Upper lobe of left lung (tissue), 6 donors: ENCODE data around the gene ANKRD63. TPM values are rescaled to one million over a fixed set of nuclear protein-coding genes. Genes with fewer than 3 reads are reported as not detected.

Experiments
- ATAC-seq, 2 donors: fragments of 200-7000 bp; cut with Tn5 transposase; one replicate each; pipeline ENCODE4 v1.9.1; 2022; ENCODE audit warnings: mild to moderate bottlenecking in 2 of 2, moderate library complexity in 2 of 2; ENCODE audit not compliant: low FRiP score in 2 of 2
- DNase-seq, 2 donors: peaks; one replicate each; pipeline ENCODE4 v3.0.0-alpha.2; 2019 to 2020
- H3K27ac ChIP-seq, 4 donors: fragments of 200-600 bp; sonication (generic); one replicate each; pipeline ENCODE4 v1.5.1; 2016 to 2019
- H3K27me3 ChIP-seq, 4 donors: fragments of 200-600 bp; sonication (generic); one replicate each; pipeline ENCODE4 v1.5.1; 2017 to 2019
- H3K36me3 ChIP-seq, 4 donors: fragments of 200-600 bp; sonication (generic); one replicate each; pipeline ENCODE4 v1.5.1; 2016 to 2019
- H3K4me1 ChIP-seq, 4 donors: fragments of 200-600 bp; sonication (generic); one replicate each; pipeline ENCODE4 v1.5.1; 2018 to 2019
- H3K4me3 ChIP-seq, 4 donors: fragments of 200-600 bp; sonication (generic); one replicate each; pipeline ENCODE4 v1.5.1; 2017 to 2019; ENCODE audit warnings: mild to moderate bottlenecking in 2 of 4, moderate library complexity in 1 of 4
- H3K9me3 ChIP-seq, 4 donors: fragments of 200-600 bp; sonication (generic); one replicate each; pipeline ENCODE4 v1.5.1; 2018 to 2019
- EP300 ChIP-seq, 4 donors: sonication (generic); formaldehyde crosslinking; IDR thresholded peaks; one replicate each; pipeline ENCODE4 v1.5.1; 2017; ENCODE audit warnings: antibody characterized with exemption in 4 of 4, control low read depth in 2 of 4
- POLR2A ChIP-seq, 4 donors: fragments of 450-650 bp; IDR thresholded peaks; one replicate each; pipeline ENCODE4 v1.5.1; 2016 to 2017; ENCODE audit warnings: antibody characterized with exemption in 4 of 4, mild to moderate bottlenecking in 2 of 4
- POLR2AphosphoS5 ChIP-seq, 2 donors: sonication (generic); formaldehyde crosslinking; IDR thresholded peaks; one replicate each; pipeline ENCODE4 v1.5.1; 2017; ENCODE audit warnings: antibody characterized with exemption in 2 of 2
- WGBS, 2 donors: methylation state at CpG; one replicate each; pipeline ENCODE4 v1.1.5; 2017 to 2018; 5-methylcytosine and 5-hydroxymethylcytosine counted together
- total RNA-seq, 6 donors: library from RNA; depleted of rRNA in 4 of 6; stranded (reverse); fragments of >200 nt in 4 of 6; gene quantifications; one replicate each; pipeline versions ENCODE4 v1.1.0 to v1.2.1, GENCODE V29; 2016 to 2021
- TF ChIP-seq, protein P1 (sequence below), 6 experiments: fragments of 450-650 bp in 4 of 6; fragments of 200-600 bp in 2 of 6; sonication (generic) in 2 of 6; IDR thresholded peaks; one replicate each; pipeline ENCODE4 v1.5.1; 2016 to 2019; ENCODE audit warnings: antibody characterized with exemption in 6 of 6
- donor health status: DM: no; HTN: no; CAD: no; lungs with moderate emphysema.
- donor health status: DM: no; HTN: yes; CAD: no; lungs with severe emphysema.

ANKRD63 gene
- total RNA-seq, 6 donors from 2014 or later, result 5.2 TPM; not detected in 5

DNA sequence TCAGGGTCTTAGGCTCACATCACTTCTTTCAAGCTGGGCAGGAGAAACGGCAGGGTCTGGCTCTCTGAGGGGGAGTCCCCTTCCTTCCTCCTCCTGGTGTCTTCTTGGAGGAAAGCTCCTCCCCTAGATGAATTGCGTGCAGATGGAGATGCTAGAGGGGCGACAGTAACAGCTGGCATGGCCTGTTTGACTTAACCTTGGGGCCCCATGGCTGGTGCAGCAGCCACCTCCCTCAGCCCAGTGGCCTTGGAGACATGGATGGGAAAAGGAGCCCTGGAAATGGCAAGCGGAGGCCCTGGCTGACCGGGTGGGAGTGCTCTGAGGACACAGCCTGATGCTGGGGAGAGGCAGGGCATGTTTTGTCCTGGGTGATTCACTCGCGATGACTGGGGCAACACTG is 23.8 kb downstream of the ANKRD63 start:
- Histone ChIP-seq H3K27me3 (no peaks in the 10 kb centered on the region), H3K9me3 (no peaks in the 10 kb centered on the region), H3K36me3 (no peaks in the 10 kb centered on the region), H3K4me1 (peaks cover 0 to 17% (median 2%) of the 10 kb centered on the region in 4 donors), H3K4me3 (no peak overlapping the region), H3K27ac (no peak overlapping the region)
- WGBS, 2 donors, result 78 to 79% methylated on average over 7 of the region's 7 CpGs
- ATAC-seq, result no peak
- no peak for TF ChIP-seq POLR2AphosphoS5 (IDR thresholded peaks at IDR 0.05)
- TF ChIP-seq, protein P1, sequence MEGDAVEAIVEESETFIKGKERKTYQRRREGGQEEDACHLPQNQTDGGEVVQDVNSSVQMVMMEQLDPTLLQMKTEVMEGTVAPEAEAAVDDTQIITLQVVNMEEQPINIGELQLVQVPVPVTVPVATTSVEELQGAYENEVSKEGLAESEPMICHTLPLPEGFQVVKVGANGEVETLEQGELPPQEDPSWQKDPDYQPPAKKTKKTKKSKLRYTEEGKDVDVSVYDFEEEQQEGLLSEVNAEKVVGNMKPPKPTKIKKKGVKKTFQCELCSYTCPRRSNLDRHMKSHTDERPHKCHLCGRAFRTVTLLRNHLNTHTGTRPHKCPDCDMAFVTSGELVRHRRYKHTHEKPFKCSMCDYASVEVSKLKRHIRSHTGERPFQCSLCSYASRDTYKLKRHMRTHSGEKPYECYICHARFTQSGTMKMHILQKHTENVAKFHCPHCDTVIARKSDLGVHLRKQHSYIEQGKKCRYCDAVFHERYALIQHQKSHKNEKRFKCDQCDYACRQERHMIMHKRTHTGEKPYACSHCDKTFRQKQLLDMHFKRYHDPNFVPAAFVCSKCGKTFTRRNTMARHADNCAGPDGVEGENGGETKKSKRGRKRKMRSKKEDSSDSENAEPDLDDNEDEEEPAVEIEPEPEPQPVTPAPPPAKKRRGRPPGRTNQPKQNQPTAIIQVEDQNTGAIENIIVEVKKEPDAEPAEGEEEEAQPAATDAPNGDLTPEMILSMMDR (IDR thresholded peaks at IDR 0.05), result no peak
- no peak for TF ChIP-seq EP300 (IDR thresholded peaks at IDR 0.05)
- TF ChIP-seq POLR2A (IDR thresholded peaks at IDR 0.05), result no peak
- no peak for DNase-seq

DNA sequence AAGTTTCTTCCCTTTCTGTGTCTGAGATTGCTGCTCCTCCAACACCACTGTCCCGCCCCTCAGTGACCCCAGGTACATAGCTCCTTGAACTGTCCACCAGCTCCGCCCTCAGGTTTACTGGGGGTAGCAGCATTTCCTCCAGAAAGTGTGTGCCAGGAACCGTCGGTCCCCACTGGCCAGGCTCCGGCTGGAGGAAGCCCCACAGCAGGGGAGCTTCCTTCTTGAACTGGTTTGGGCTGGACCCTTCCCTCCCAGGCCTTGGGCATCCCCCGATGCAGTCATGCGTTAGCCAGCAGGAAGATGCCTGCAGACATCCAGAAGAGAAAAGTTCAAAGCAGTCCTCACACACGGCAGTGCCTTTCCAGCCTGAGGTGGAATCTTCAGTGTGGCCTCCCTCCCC is 24.3 kb downstream of the ANKRD63 start:
- Histone ChIP-seq H3K36me3 (no peaks in the 10 kb centered on the region), H3K27ac (no peak overlapping the region), H3K27me3 (no peaks in the 10 kb centered on the region), H3K9me3 (no peaks in the 10 kb centered on the region), H3K4me1 (peaks cover 2 to 17% (median 4%) of the 10 kb centered on the region in 4 donors), H3K4me3 (no peak overlapping the region)
- DNase-seq (no peak), ATAC-seq (no peak)
- 71 to 79% methylated on average over 5 to 8 of the region's 8 CpGs for WGBS, 2 donors
- TF ChIP-seq, protein P1 (IDR thresholded peaks at IDR 0.05), result no peak
- TF ChIP-seq POLR2AphosphoS5 (IDR thresholded peaks at IDR 0.05) (no peak), EP300 (IDR thresholded peaks at IDR 0.05) (no peak)

DNA sequence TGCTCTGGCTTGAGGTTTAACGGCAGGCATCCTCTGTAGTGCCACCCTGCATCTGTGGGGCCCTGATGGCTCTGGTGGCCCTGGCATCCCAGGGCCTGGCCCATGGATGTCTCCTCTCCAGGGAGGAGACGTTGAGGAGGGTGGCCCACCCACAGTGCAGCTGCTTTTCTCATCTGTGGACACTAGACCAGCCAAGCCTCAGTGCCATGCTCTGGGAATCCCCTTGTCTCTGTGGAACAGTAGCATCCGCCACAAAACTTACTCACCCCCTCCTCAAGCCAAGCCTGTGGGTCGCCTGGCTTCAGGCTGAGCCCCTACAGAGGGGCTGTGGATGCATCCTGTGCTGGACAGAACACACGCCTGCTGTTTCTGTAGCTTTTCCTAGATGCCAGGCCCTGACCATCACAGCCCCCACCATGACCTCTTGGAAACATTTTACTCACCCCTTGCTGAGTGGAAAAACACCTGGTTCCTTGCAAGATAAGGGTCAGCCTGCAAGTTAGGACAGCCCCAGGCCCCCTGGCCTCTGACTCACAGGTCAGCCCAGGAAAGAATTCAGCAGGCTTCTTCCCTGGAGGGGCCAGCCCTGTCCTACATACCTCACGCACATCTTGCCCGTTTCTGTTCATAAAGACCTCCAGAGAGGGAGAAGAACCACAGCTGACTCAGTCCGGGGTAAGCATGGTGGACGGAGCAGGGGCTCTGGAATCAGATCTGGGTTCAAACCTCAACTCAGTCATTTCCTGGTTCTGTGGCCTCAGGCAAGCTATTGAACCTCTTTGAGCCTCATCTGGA is 25.0 kb downstream of the ANKRD63 start:
- Histone ChIP-seq H3K4me1 (peaks cover 9 to 17% (median 10%) of the 10 kb centered on the region in 4 donors), H3K27ac (no peak overlapping the region), H3K36me3 (no peaks in the 10 kb centered on the region), H3K4me3 (no peak overlapping the region), H3K27me3 (peaks cover 0 to 5% (median 0%) of the 10 kb centered on the region in 4 donors), H3K9me3 (no peaks in the 10 kb centered on the region)
- ATAC-seq (no peak), DNase-seq (no peak)
- TF ChIP-seq POLR2AphosphoS5 (IDR thresholded peaks at IDR 0.05) (no peak), POLR2A (IDR thresholded peaks at IDR 0.05) (no peak), EP300 (IDR thresholded peaks at IDR 0.05) (no peak)
- TF ChIP-seq, protein P1 (IDR thresholded peaks at IDR 0.05), result no peak
- 85 to 95% methylated on average over 6 to 9 of the region's 9 CpGs for WGBS, 2 donors

DNA sequence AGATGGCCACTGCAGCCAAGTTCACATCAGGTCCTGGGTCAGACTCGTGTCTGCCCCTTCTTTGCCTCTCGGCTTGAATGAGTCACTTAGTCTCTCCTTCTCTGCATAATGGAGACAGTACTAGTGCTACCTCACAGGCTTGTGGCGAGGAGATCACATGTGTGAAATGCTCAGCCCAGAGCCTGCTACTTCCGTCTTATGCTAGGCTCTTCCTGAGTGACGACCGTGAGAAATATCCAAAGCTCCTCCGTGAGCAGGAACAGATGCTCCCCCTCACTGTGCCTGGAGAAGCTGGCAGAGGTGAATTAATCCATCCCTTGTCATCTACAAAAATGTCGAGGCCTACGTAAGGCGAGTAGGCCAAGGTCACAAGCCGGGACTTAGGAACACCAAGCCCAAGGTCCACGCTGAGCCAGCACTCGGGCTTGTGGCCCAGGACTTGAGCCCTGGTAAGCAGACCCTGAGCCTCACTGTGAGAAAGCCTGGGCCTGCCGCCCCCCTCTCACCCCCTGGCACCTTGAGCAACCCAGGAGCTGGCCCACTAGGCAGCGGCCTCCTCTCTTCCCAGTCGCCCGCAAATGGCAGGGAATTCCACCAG is 26.1 kb downstream of the ANKRD63 start:
- Histone ChIP-seq H3K9me3 (no peaks in the 10 kb centered on the region), H3K4me3 (no peak overlapping the region), H3K4me1 (peaks cover 15 to 23% (median 19%) of the 10 kb centered on the region in 4 donors), H3K27ac (no peak overlapping the region), H3K36me3 (no peaks in the 10 kb centered on the region), H3K27me3 (peaks cover 0 to 13% (median 0%) of the 10 kb centered on the region in 4 donors)
- 90 to 91% methylated on average over 11 to 17 of the region's 17 CpGs for whole genome bisulfite sequencing, 2 donors
- TF ChIP-seq POLR2A (IDR thresholded peaks at IDR 0.05) (no peak), POLR2AphosphoS5 (IDR thresholded peaks at IDR 0.05) (no peak), EP300 (IDR thresholded peaks at IDR 0.05) (no peak)
- TF ChIP-seq, protein P1 (IDR thresholded peaks at IDR 0.05), result no peak
- no peak for DNase-seq
- ATAC-seq, result no peak
